ENCODE data around the gene HMGXB4.

The HMGXB4 gene

GRCh38 chr22:35329114-35329847 is 72.0 kb downstream of the HMGXB4 start:
- H3K36me3 ChIP-seq (ENCODE audit: insufficient read depth, low read length), result peaks cover 34% of the 10 kb centered on the region
- H3K4me3 ChIP-seq (ENCODE audit: low read depth, low read length, poor library complexity, severe bottlenecking), result no peak overlapping the region
- peak overlapping the region; percentile 58; the same call in 1 of the 2 replicates for H3K4me2 ChIP-seq (ENCODE audit: low read length)

GRCh38 chr22:35330258-35330861 is 73.1 kb downstream of the HMGXB4 start:
- H4K20me1 ChIP-seq (ENCODE audit: insufficient read depth, low read length), result no peaks in the 10 kb centered on the region
- H3K9ac ChIP-seq (ENCODE audit: low read length), result peak overlapping the region; percentile 51
- no peak overlapping the region for H2AFZ ChIP-seq (ENCODE audit: low read length)
- no peaks in the 10 kb centered on the region for H3K27me3 ChIP-seq (ENCODE audit: insufficient read depth, low read length)
- H3K9me3 ChIP-seq (ENCODE audit: low read length), result no peaks in the 10 kb centered on the region
- no peaks in the 10 kb centered on the region for H3F3A ChIP-seq (ENCODE audit: insufficient read depth, low read length)
- H3K4me1 ChIP-seq (ENCODE audit: insufficient read depth, low read length, severe bottlenecking), result peaks cover 29% of the 10 kb centered on the region
- no peaks in the 10 kb centered on the region for H3K79me2 ChIP-seq (ENCODE audit: insufficient read depth, low read length)
- H3K4me2 ChIP-seq (ENCODE audit: low read length), result peak overlapping the region; percentile 58
- peak overlapping the region; percentile 45 for H3K4me3 ChIP-seq (ENCODE audit: low read depth, low read length, poor library complexity, severe bottlenecking)
- TF ChIP-seq CTCF (IDR thresholded peaks at IDR 0.05; ENCODE audit: low read length) (no peak), EZH2 (IDR thresholded peaks at IDR 0.05; ENCODE audit: borderline replicate concordance, low read length) (no peak)
- peak overlapping the region; percentile 76 for H3K27ac ChIP-seq (ENCODE audit: low read depth, low read length, poor library complexity, severe bottlenecking)
- no peaks in the 10 kb centered on the region for H3K9me2 ChIP-seq (ENCODE audit: low read depth, low read length)
- peaks cover 31% of the 10 kb centered on the region; the same call in 1 of the 2 replicates for H3K36me3 ChIP-seq (ENCODE audit: insufficient read depth, low read length)

More at GRCh38 chr22:35329114-35329847, 72.0 kb downstream of the HMGXB4 start:
- Histone ChIP-seq H3K27me3 (ENCODE audit: insufficient read depth, low read length) (no peaks in the 10 kb centered on the region), H3K79me2 (ENCODE audit: insufficient read depth, low read length) (no peaks in the 10 kb centered on the region), H3K9me3 (ENCODE audit: low read length) (no peaks in the 10 kb centered on the region), H3F3A (ENCODE audit: insufficient read depth, low read length) (no peaks in the 10 kb centered on the region), H3K9ac (ENCODE audit: low read length) (no peak overlapping the region), H4K20me1 (ENCODE audit: insufficient read depth, low read length) (no peaks in the 10 kb centered on the region), H3K27ac (ENCODE audit: low read depth, low read length, poor library complexity, severe bottlenecking) (peak overlapping the region; percentile 5), H3K9me2 (ENCODE audit: low read depth, low read length) (no peaks in the 10 kb centered on the region), H2AFZ (ENCODE audit: low read length) (no peak overlapping the region), H3K4me1 (ENCODE audit: insufficient read depth, low read length, severe bottlenecking) (peaks cover 29% of the 10 kb centered on the region)
- TF ChIP-seq EZH2 (IDR thresholded peaks at IDR 0.05; ENCODE audit: borderline replicate concordance, low read length), result no peak
- peak; percentile 41 for TF ChIP-seq CTCF (IDR thresholded peaks at IDR 0.05; ENCODE audit: low read length)

GRCh38 chr22:35332278-35332677 is 75.0 kb downstream of the HMGXB4 start:
- Histone ChIP-seq H3K36me3 (ENCODE audit: insufficient read depth, low read length) (peaks cover 31% of the 10 kb centered on the region; the same call in 1 of the 2 replicates), H4K20me1 (ENCODE audit: insufficient read depth, low read length) (no peaks in the 10 kb centered on the region), H3K27ac (ENCODE audit: low read depth, low read length, poor library complexity, severe bottlenecking) (peak overlapping the region; percentile 26), H3K9ac (ENCODE audit: low read length) (no peak overlapping the region), H3K4me3 (ENCODE audit: low read depth, low read length, poor library complexity, severe bottlenecking) (no peak overlapping the region), H3K9me2 (ENCODE audit: low read depth, low read length) (no peaks in the 10 kb centered on the region), H3K27me3 (ENCODE audit: insufficient read depth, low read length) (no peaks in the 10 kb centered on the region), H3K4me2 (ENCODE audit: low read length) (no peak overlapping the region), H2AFZ (ENCODE audit: low read length) (no peak overlapping the region), H3K79me2 (ENCODE audit: insufficient read depth, low read length) (no peaks in the 10 kb centered on the region), H3F3A (ENCODE audit: insufficient read depth, low read length) (no peaks in the 10 kb centered on the region), H3K9me3 (ENCODE audit: low read length) (no peaks in the 10 kb centered on the region), H3K4me1 (ENCODE audit: insufficient read depth, low read length, severe bottlenecking) (peaks cover 29% of the 10 kb centered on the region)
- TF ChIP-seq EZH2 (IDR thresholded peaks at IDR 0.05; ENCODE audit: borderline replicate concordance, low read length), result no peak
- no peak for TF ChIP-seq CTCF (IDR thresholded peaks at IDR 0.05; ENCODE audit: low read length)

Measured in OCI-LY1 (cell line).